Bronchial epithelial cell (primary cell): ENCODE measurements around the gene ELP4. TPM values are rescaled to one million over a fixed set of nuclear protein-coding genes. Genes with fewer than 3 reads are reported as not detected.

Experiments
- DNase-seq: peaks from one replicate; pipeline ENCODE4 v3.0.0-alpha.2; 2010; ENCODE audit warnings: low read depth
- FAIRE-seq: peaks from 2 replicates; lab custom pipeline; 2011; peaks lifted over from hg19 to GRCh38; lab: Jason Lieb, UNC
- H3K27me3 ChIP-seq: 2 replicates; pipeline ENCODE4 v1.5.1; 2011; ENCODE audit warnings: low read length; ENCODE audit not compliant: control insufficient read depth, insufficient read depth
- H3K36me3 ChIP-seq: 2 replicates; pipeline ENCODE4 v1.5.1; 2011; ENCODE audit warnings: low read length; ENCODE audit not compliant: control insufficient read depth, insufficient read depth
- H3K4me3 ChIP-seq: 2 replicates; pipeline ENCODE4 v1.5.1; 2011; ENCODE audit warnings: mild to moderate bottlenecking, low read depth, low read length, control low read depth
- CTCF ChIP-seq: IDR thresholded peaks from 2 replicates; pipeline ENCODE4 v1.5.1; 2011; ENCODE audit warnings: mild to moderate bottlenecking, moderate library complexity, low read length, control low read depth, inconsistent platforms; ENCODE audit not compliant: insufficient read depth, severe bottlenecking
- total RNA-seq: library from RNA; depleted of rRNA; stranded (reverse); fragments of >200 nt; gene quantifications from 2 replicates; pipeline ENCODE4 v1.2.1, GENCODE V29; 2014

Gene ELP4
- total RNA-seq, 1 donor from 2014 or later: 11.1 TPM

GRCh38 chr11:31786996-31787685 is 277.6 kb downstream of the ELP4 start:
- no peak overlapping the region for H3K4me3 ChIP-seq
- no peaks in the 10 kb centered on the region for H3K36me3 ChIP-seq
- FAIRE-seq: no peak
- DNase-seq: no peak
- H3K27me3 ChIP-seq: no peaks in the 10 kb centered on the region
- TF ChIP-seq CTCF: no peak

GRCh38 chr11:31788085-31788484 is 278.5 kb downstream of the ELP4 start:
- TF ChIP-seq CTCF: no peak
- no peak for DNase-seq
- Histone ChIP-seq H3K4me3 (no peak overlapping the region), H3K27me3 (no peaks in the 10 kb centered on the region), H3K36me3 (no peaks in the 10 kb centered on the region)
- no peak for FAIRE-seq

- no peak for TF ChIP-seq CTCF
- no peak for FAIRE-seq
- Histone ChIP-seq H3K27me3 (peaks cover 2% of the 10 kb centered on the region), H3K36me3 (no peaks in the 10 kb centered on the region), H3K4me3 (no peak overlapping the region)
- no peak for DNase-seq
Measured at GRCh38 chr11:31790649-31791048, 281.1 kb downstream of the ELP4 start.

GRCh38 chr11:31792036-31792435 is 282.5 kb downstream of the ELP4 start:
- no peak for TF ChIP-seq CTCF
- Histone ChIP-seq H3K36me3 (no peaks in the 10 kb centered on the region), H3K27me3 (peaks cover 6% of the 10 kb centered on the region), H3K4me3 (no peak overlapping the region)
- no peak for FAIRE-seq
- no peak for DNase-seq

- no peak for FAIRE-seq
- no peak for DNase-seq
- TF ChIP-seq CTCF: no peak
- Histone ChIP-seq H3K27me3 (peaks cover 9% of the 10 kb centered on the region), H3K36me3 (no peaks in the 10 kb centered on the region), H3K4me3 (no peak overlapping the region)
Measured at GRCh38 chr11:31792456-31792855, 282.9 kb downstream of the ELP4 start.

- Histone ChIP-seq H3K36me3 (no peaks in the 10 kb centered on the region), H3K4me3 (no peak overlapping the region), H3K27me3 (peaks cover 16% of the 10 kb centered on the region)
- DNase-seq: no peak
- FAIRE-seq: no peak
- no peak for TF ChIP-seq CTCF
Measured at GRCh38 chr11:31793264-31793663, 283.7 kb downstream of the ELP4 start.
